Testis (tissue), 3 donors: Measurements from ENCODE around the gene PCDHA1. TPM values are rescaled to one million over a fixed set of nuclear protein-coding genes. Genes with fewer than 3 reads are reported as not detected.
A peak's percentile ranks its signal among the peaks of the same experiment; 100 is the strongest.
"Not testable (repeated sequence)": the region's sequence is repeated elsewhere in the genome, so short reads cannot be mapped to it uniquely, and the experiment has no call there.

Experiments used
- DNase-seq: peaks from one replicate; pipeline ENCODE4 v3.0.0-alpha.2; 2019
- H3K27ac ChIP-seq, 2 donors: fragments of 200-600 bp; sonication (generic); one replicate each; pipeline ENCODE4 v1.5.1; 2019
- H3K27me3 ChIP-seq: fragments of 200-600 bp; sonication (generic); one replicate; pipeline ENCODE4 v1.5.1; 2019
- H3K36me3 ChIP-seq: fragments of 200-600 bp; sonication (generic); one replicate; pipeline ENCODE4 v1.5.1; 2017; ENCODE audit warnings: low read depth; ENCODE audit errors: missing control alignments
- H3K4me1 ChIP-seq: fragments of 200-600 bp; sonication (generic); one replicate; pipeline ENCODE4 v1.5.1; 2019
- H3K4me3 ChIP-seq, 2 donors: fragments of 200-600 bp; sonication (generic); one replicate each; pipeline ENCODE4 v1.5.1; 2017 to 2019
- H3K9me3 ChIP-seq: fragments of 200-600 bp; sonication (generic); one replicate; pipeline ENCODE4 v1.5.1; 2017
- POLR2A ChIP-seq: fragments of 450-650 bp; IDR thresholded peaks from one replicate; pipeline ENCODE4 v1.6.1; 2017; ENCODE audit warnings: antibody characterized with exemption, mild to moderate bottlenecking, moderate library complexity
- WGBS, 2 donors: methylation state at CpG; one replicate each; pipeline ENCODE4 v1.1.5; 2018; 5-methylcytosine and 5-hydroxymethylcytosine counted together
- intact Hi-C: fragments of 100-400 bp; cut with DNase I; formaldehyde crosslinking; loops from one replicate; pipeline ENCODE4 v1.15.1; 2023; ENCODE audit warnings: low total_unique reads
- polyA plus RNA-seq: library from polyadenylated mRNA; stranded (reverse); fragments of 350-450 nt; fragmentation: Illumina TruSeq; extraction: RNeasy Lipid Tissue Mini Kit (QIAGEN cat#74804); gene quantifications from one replicate; pipeline ENCODE4 v1.2.3, GENCODE V29; 2014; ENCODE audit warnings: low read depth, low replicate concordance; ENCODE audit not compliant: insufficient read depth
- total RNA-seq, 2 donors: library from RNA; depleted of rRNA; stranded (reverse); fragments of >200 nt; gene quantifications; one replicate each; pipeline ENCODE4 v1.2.3, GENCODE V29; 2016
- TF ChIP-seq, protein P1 (sequence below), 3 experiments: fragments of 450-650 bp in 2 of 3; fragments of 200-600 bp in 1 of 3; sonication (generic) in 1 of 3; IDR thresholded peaks; one replicate each; pipeline ENCODE4 v1.5.1; 2016 to 2019; ENCODE audit warnings: antibody characterized with exemption in 3 of 3, mild to moderate bottlenecking in 2 of 3, moderate library complexity in 1 of 3

PCDHA1 gene
- total and polyA plus RNA-seq, 3 donors from 2014 or later = 1.7 to 2.6 (median 1.8) TPM

DNA sequence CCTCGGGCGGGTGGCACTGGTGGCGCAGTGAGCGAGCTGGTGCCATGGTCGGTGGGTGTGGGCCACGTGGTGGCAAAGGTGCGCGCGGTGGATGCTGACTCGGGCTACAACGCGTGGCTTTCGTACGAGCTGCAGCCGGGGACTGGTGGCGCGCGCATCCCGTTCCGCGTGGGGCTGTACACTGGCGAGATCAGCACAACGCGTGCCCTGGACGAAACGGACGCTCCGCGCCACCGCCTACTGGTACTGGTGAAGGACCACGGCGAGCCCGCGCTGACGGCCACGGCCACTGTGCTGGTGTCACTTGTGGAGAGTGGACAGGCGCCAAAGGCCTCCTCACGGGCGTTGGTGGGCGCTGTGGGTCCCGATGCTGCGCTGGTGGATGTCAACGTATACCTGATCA, 22.9 kb downstream of the PCDHA1 start:
- no peaks in the 10 kb centered on the region for H3K9me3 ChIP-seq
- WGBS, 2 donors = 51 to 57% methylated on average over 18 to 41 of the region's 43 CpGs
- intact Hi-C loops = no loop called here

DNA sequence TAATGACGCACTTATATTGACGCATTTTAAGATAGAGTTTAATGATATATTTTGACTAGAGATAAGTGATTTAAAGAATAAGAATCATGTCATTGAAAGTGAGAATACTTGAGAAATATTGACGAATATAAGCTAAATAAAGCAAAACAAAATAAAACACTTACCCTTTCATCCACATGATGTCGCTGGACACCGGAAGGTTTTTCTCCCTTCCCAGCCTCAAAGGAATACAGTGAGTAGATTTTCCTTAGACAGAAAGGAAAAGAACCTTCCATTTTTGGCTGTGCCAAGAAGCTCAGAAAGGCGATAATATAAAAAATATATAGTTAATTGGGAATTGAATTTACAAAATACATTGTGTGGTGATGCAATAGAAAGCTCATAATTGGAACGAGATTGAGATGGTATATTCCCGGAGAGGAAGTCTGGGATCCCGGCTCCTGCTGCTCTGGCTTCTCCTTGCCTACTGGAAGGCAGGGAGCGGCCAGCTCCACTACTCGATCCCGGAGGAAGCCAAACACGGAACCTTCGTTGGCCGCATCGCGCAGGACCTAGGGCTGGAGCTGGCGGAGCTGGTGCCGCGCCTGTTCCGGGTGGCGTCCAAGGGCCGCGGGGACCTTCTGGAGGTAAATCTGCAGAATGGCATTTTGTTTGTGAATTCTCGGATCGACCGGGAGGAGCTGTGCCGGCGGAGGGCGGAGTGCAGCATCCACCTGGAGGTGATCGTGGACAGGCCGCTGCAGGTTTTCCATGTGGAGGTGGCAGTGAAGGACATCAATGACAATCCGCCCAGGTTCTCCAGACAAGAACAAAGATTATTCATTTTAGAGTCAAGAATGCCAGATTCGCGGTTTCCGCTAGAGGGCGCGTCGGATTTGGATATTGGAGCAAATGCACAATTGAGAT, 35.7 kb downstream of the PCDHA1 start, which contains the start of gene PCDHA5:
Gene PCDHA5 (plus strand): TSS at position 239 of the 906 bp plus-strand sequence.
- Histone ChIP-seq H3K27ac (no peak within 1 kb of the TSS), H3K36me3 (no peaks in the 10 kb centered on the region), H3K9me3 (no peaks in the 10 kb centered on the region), H3K4me3 (peak within 1 kb of the TSS in 1 of 2 donors; percentile 39), H3K4me1 (no peaks in the 10 kb centered on the region), H3K27me3 (no peaks in the 10 kb centered on the region)
- TF ChIP-seq, protein P1, sequence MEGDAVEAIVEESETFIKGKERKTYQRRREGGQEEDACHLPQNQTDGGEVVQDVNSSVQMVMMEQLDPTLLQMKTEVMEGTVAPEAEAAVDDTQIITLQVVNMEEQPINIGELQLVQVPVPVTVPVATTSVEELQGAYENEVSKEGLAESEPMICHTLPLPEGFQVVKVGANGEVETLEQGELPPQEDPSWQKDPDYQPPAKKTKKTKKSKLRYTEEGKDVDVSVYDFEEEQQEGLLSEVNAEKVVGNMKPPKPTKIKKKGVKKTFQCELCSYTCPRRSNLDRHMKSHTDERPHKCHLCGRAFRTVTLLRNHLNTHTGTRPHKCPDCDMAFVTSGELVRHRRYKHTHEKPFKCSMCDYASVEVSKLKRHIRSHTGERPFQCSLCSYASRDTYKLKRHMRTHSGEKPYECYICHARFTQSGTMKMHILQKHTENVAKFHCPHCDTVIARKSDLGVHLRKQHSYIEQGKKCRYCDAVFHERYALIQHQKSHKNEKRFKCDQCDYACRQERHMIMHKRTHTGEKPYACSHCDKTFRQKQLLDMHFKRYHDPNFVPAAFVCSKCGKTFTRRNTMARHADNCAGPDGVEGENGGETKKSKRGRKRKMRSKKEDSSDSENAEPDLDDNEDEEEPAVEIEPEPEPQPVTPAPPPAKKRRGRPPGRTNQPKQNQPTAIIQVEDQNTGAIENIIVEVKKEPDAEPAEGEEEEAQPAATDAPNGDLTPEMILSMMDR (IDR thresholded peaks at IDR 0.05) = peak in 2 of 3 experiments; percentile 43 to 47
- TF ChIP-seq POLR2A = no peak
- 15 to 19% methylated on average over 39 of the region's 39 CpGs for WGBS, 2 donors
- DNase-seq = peak; percentile 78
- intact Hi-C loops = no loop called here

More for the DNA sequence above, 22.9 kb downstream of the PCDHA1 start:
- no peak for TF ChIP-seq POLR2A
- TF ChIP-seq, protein P1 (IDR thresholded peaks at IDR 0.05) = no peak
- no peak overlapping the region for H3K27ac ChIP-seq
- no peaks in the 10 kb centered on the region for H3K27me3 ChIP-seq
- H3K4me3 ChIP-seq = no peak overlapping the region
- no peaks in the 10 kb centered on the region for H3K4me1 ChIP-seq
- DNase-seq = no peak
- H3K36me3 ChIP-seq = no peaks in the 10 kb centered on the region

DNA sequence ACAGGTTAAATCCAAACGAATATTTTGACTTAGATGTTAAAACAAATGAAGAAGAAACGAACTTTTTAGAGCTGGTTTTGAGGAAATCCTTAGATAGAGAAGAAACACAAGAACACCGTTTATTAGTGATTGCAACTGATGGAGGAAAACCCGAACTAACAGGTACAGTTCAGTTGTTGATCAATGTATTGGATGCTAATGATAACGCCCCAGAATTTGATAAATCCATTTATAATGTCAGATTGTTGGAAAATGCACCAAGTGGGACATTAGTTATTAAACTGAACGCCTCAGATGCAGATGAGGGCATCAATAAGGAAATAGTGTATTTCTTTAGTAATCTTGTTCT, 36.3 kb downstream of the PCDHA1 start:
- Histone ChIP-seq H3K4me1 (no peaks in the 10 kb centered on the region), H3K9me3 (no peaks in the 10 kb centered on the region), H3K36me3 (no peaks in the 10 kb centered on the region), H3K4me3 (peak overlapping the region in 1 of 2 donors; percentile 39), H3K27ac (no peak overlapping the region), H3K27me3 (no peaks in the 10 kb centered on the region)
- intact Hi-C loops = no loop called here
- 19 to 21% methylated on average over 6 of the region's 6 CpGs for WGBS, 2 donors
- TF ChIP-seq, protein P1 (IDR thresholded peaks at IDR 0.05) = no peak
- no peak for TF ChIP-seq POLR2A
- no peak for DNase-seq

DNA sequence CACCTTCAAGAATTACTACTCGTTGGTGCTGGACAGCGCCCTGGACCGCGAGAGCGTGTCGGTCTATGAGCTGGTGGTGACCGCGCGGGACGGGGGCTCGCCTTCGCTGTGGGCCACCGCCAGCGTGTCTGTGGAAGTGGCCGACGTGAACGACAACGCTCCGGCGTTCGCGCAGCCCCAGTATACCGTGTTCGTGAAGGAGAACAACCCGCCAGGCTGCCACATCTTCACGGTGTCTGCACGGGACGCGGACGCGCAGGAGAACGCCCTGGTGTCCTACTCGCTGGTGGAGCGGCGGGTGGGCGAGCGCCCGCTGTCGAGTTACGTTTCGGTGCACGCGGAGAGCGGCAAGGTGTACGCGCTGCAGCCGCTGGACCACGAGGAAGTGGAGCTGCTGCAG, 37.0 kb downstream of the PCDHA1 start:
- H3K9me3 ChIP-seq, H3K4me1 ChIP-seq, H3K27me3 ChIP-seq, DNase-seq, H3K36me3 ChIP-seq, H3K27ac ChIP-seq, intact Hi-C loops, H3K4me3 ChIP-seq: not testable (repeated sequence)
- 38 to 42% methylated on average over 11 to 48 of the region's 48 CpGs for WGBS, 2 donors

DNA sequence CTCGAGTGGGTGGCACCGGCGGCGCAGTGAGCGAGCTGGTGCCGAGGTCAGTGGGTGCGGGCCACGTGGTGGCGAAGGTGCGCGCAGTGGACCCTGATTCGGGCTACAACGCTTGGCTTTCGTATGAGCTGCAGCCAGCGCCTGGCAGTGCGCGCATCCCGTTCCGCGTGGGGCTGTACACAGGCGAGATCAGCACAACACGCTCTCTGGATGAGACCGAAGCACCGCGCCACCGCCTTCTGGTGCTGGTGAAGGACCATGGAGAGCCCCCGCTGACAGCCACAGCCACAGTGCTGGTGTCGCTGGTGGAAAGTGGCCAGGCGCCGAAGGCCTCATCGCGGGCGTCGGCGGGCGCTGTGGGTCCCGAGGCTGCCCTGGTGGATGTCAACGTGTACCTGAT, 37.5 kb downstream of the PCDHA1 start:
- no peak overlapping the region for H3K4me3 ChIP-seq
- no peaks in the 10 kb centered on the region for H3K9me3 ChIP-seq
- no peak overlapping the region for H3K27ac ChIP-seq
- DNase-seq = no peak
- H3K4me1 ChIP-seq = no peaks in the 10 kb centered on the region
- no peaks in the 10 kb centered on the region for H3K36me3 ChIP-seq
- intact Hi-C loops = no loop called here
- TF ChIP-seq, protein P1 (IDR thresholded peaks at IDR 0.05) = no peak
- no peak for TF ChIP-seq POLR2A
- WGBS, 2 donors = 30 to 40% methylated on average over 2 to 33 of the region's 38 CpGs
- H3K27me3 ChIP-seq = no peaks in the 10 kb centered on the region
